GM19240 (cell line): Measurements from ENCODE around the gene JAKMIP1.

ENCODE experiments used
- DNase-seq: peaks from one replicate; pipeline ENCODE4 v3.0.0; 2011; ENCODE audit warnings: low spot score; ENCODE audit not compliant: insufficient read length

Gene JAKMIP1

GRCh38 chr4:6182376-6183280 is 17.7 kb downstream of the JAKMIP1 start:
- no peak for DNase-seq

- no peak for DNase-seq
These were observed 19.3 kb downstream of the JAKMIP1 start for GRCh38 chr4:6180841-6181631.

GRCh38 chr4:6179362-6179761 is 21.0 kb downstream of the JAKMIP1 start:
- DNase-seq: no peak

- no peak for DNase-seq
These were observed 21.6 kb downstream of the JAKMIP1 start for GRCh38 chr4:6178757-6179156.

- no peak for DNase-seq
These were observed 22.7 kb downstream of the JAKMIP1 start for GRCh38 chr4:6177587-6178197.

GRCh38 chr4:6175426-6175825 is 24.9 kb downstream of the JAKMIP1 start:
- no peak for DNase-seq

GRCh38 chr4:6172927-6173200 is 27.5 kb downstream of the JAKMIP1 start:
- no peak for DNase-seq

- no peak for DNase-seq
These were observed 28.0 kb downstream of the JAKMIP1 start for GRCh38 chr4:6172093-6172926.

- DNase-seq: no peak
These were observed 31.1 kb downstream of the JAKMIP1 start for GRCh38 chr4:6169239-6169638.

- no peak for DNase-seq
These were observed 34.6 kb downstream of the JAKMIP1 start for GRCh38 chr4:6165766-6166165.

- no peak for DNase-seq
These were observed 37.5 kb downstream of the JAKMIP1 start for GRCh38 chr4:6162885-6163284.

GRCh38 chr4:6161921-6162464 is 38.4 kb downstream of the JAKMIP1 start:
- no peak for DNase-seq

- DNase-seq: no peak
These were observed 39.8 kb downstream of the JAKMIP1 start for GRCh38 chr4:6160536-6160935.

GRCh38 chr4:6157926-6158325 is 42.4 kb downstream of the JAKMIP1 start:
- no peak for DNase-seq

GRCh38 chr4:6155996-6156750 is 44.2 kb downstream of the JAKMIP1 start:
- no peak for DNase-seq

- DNase-seq: no peak
These were observed 45.5 kb downstream of the JAKMIP1 start for GRCh38 chr4:6154875-6155274.

- DNase-seq: no peak
These were observed 46.5 kb downstream of the JAKMIP1 start for GRCh38 chr4:6153874-6154273.

- DNase-seq: no peak
These were observed 47.3 kb downstream of the JAKMIP1 start for GRCh38 chr4:6152869-6153705.

GRCh38 chr4:6150046-6150735 is 50.2 kb downstream of the JAKMIP1 start:
- no peak for DNase-seq
